Gastrocnemius medialis (tissue), 4 donors: Measurements from ENCODE around the gene PRKACB. TPM values are rescaled to one million over a fixed set of nuclear protein-coding genes. Genes with fewer than 3 reads are reported as not detected.

Source experiments
- ATAC-seq, 2 donors: fragments of 150-250 bp; one replicate each; pipeline ENCODE4 v1.9.1; 2016
- DNase-seq, 2 donors: peaks; one replicate each; pipeline ENCODE4 v3.0.0-alpha.2; 2019
- H3K27ac ChIP-seq, 4 donors: fragments of 200-600 bp; sonication (generic); 1 replicate in 1 of 4; 2 replicates in 3 of 4; pipeline ENCODE4 v1.5.1; 2016 to 2018; ENCODE audit warnings: mild to moderate bottlenecking in 2 of 4, moderate library complexity in 1 of 4
- H3K27me3 ChIP-seq, 3 donors: fragments of 200-600 bp; sonication (generic) in 2 of 3; 1 replicate in 1 of 3; 2 replicates in 2 of 3; pipeline versions ENCODE4 v1.5.1 to v1.6.0; 2016 to 2019; ENCODE audit warnings: mild to moderate bottlenecking in 1 of 3, moderate library complexity in 1 of 3
- H3K36me3 ChIP-seq, 2 donors: fragments of 200-600 bp; sonication (generic) in 1 of 2; one replicate each; pipeline ENCODE4 v1.5.1; 2017 to 2018
- H3K4me1 ChIP-seq, 2 donors: fragments of 200-600 bp; sonication (generic) in 1 of 2; one replicate each; pipeline ENCODE4 v1.5.1; 2016 to 2017; ENCODE audit warnings: mild to moderate bottlenecking in 2 of 2
- H3K4me3 ChIP-seq, 4 donors: fragments of 200-600 bp; sonication (generic) in 3 of 4; 1 replicate in 1 of 4; 2 replicates in 3 of 4; pipeline ENCODE4 v1.5.1; 2016 to 2019; ENCODE audit warnings: mild to moderate bottlenecking in 2 of 4
- H3K9me3 ChIP-seq, 3 donors: fragments of 200-600 bp; sonication (generic) in 2 of 3; 1 replicate in 1 of 3; 2 replicates in 2 of 3; pipeline ENCODE4 v1.5.1; 2016 to 2019
- POLR2A ChIP-seq, 2 donors: fragments of 450-650 bp; IDR thresholded peaks; one replicate each; pipeline ENCODE4 v1.6.1; 2017; ENCODE audit warnings: antibody characterized with exemption in 2 of 2, mild to moderate bottlenecking in 2 of 2, moderate library complexity in 2 of 2
- in situ Hi-C, 4 donors: fragments of 200-750 bp; cut with MboI; loops; one replicate each; pipeline versions ENCODE4 v1.15.0 to v1.8.0; 2017; ENCODE audit warnings: low sequenced_read_pairs in 4 of 4
- intact Hi-C: fragments of 100-400 bp; cut with DNase I; formaldehyde crosslinking; loops from one replicate; pipeline ENCODE4 v1.15.1; 2023; ENCODE audit warnings: low total_unique reads
- total RNA-seq, 4 donors: library from RNA; depleted of rRNA; stranded (reverse); fragments of >200 nt; gene quantifications; one replicate each; pipeline versions ENCODE4 v1.1.0 to v1.2.3, GENCODE V29; 2016
- TF ChIP-seq, protein P1 (sequence below), 5 experiments: fragments of 450-650 bp in 3 of 5; fragments of 200-600 bp in 2 of 5; sonication (generic) in 2 of 5; IDR thresholded peaks in 4 of 5; conservative IDR thresholded peaks in 1 of 5; 1 replicate in 4 of 5; 2 replicates in 1 of 5; pipeline ENCODE4 v1.5.1; 2016 to 2019; ENCODE audit warnings: antibody characterized with exemption in 5 of 5, mild to moderate bottlenecking in 3 of 5, moderate library complexity in 3 of 5

Gene PRKACB
- total RNA-seq, 4 donors from 2014 or later = 4.2 to 12.4 (median 7.0) TPM

- no peaks in the 10 kb centered on the region for H3K36me3 ChIP-seq
- H3K9me3 ChIP-seq = no peaks in the 10 kb centered on the region
- DNase-seq = no peak
- intact Hi-C loops = no loop called here
- no peak overlapping the region for H3K27ac ChIP-seq
- TF ChIP-seq POLR2A (IDR thresholded peaks at IDR 0.05) = no peak
- TF ChIP-seq, protein P1, sequence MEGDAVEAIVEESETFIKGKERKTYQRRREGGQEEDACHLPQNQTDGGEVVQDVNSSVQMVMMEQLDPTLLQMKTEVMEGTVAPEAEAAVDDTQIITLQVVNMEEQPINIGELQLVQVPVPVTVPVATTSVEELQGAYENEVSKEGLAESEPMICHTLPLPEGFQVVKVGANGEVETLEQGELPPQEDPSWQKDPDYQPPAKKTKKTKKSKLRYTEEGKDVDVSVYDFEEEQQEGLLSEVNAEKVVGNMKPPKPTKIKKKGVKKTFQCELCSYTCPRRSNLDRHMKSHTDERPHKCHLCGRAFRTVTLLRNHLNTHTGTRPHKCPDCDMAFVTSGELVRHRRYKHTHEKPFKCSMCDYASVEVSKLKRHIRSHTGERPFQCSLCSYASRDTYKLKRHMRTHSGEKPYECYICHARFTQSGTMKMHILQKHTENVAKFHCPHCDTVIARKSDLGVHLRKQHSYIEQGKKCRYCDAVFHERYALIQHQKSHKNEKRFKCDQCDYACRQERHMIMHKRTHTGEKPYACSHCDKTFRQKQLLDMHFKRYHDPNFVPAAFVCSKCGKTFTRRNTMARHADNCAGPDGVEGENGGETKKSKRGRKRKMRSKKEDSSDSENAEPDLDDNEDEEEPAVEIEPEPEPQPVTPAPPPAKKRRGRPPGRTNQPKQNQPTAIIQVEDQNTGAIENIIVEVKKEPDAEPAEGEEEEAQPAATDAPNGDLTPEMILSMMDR (IDR thresholded peaks at IDR 0.05 in 4 of 5, conservative IDR thresholded peaks at IDR 0.05 in 1 of 5) = no peak
- in situ Hi-C loops = no loop called here
- no peak for ATAC-seq
- H3K27me3 ChIP-seq = no peaks in the 10 kb centered on the region
- no peak overlapping the region for H3K4me3 ChIP-seq
- peaks cover 4 to 6% of the 10 kb centered on the region in 2 donors for H3K4me1 ChIP-seq
Observed at GRCh38 chr1:84170171-84170570, 26.1 kb downstream of the PRKACB start.

- no peak overlapping the region for H3K4me3 ChIP-seq
- H3K27me3 ChIP-seq = no peaks in the 10 kb centered on the region
- TF ChIP-seq POLR2A (IDR thresholded peaks at IDR 0.05) = no peak
- TF ChIP-seq, protein P1 (IDR thresholded peaks at IDR 0.05 in 4 of 5, conservative IDR thresholded peaks at IDR 0.05 in 1 of 5) = no peak
- H3K27ac ChIP-seq = no peak overlapping the region
- no peaks in the 10 kb centered on the region for H3K4me1 ChIP-seq
- no peaks in the 10 kb centered on the region for H3K36me3 ChIP-seq
- DNase-seq (no peak), ATAC-seq (no peak)
- intact Hi-C loops = no loop called here
- H3K9me3 ChIP-seq = no peaks in the 10 kb centered on the region
- in situ Hi-C loops = no loop called here
Observed at GRCh38 chr1:84171481-84171880, 27.4 kb downstream of the PRKACB start.

GRCh38 chr1:84174051-84174556 lies 30.0 kb downstream of the PRKACB start:
- DNase-seq (no peak), ATAC-seq (no peak)
- intact Hi-C loops = no loop called here
- H3K4me1 ChIP-seq = no peaks in the 10 kb centered on the region
- no peak for TF ChIP-seq POLR2A (IDR thresholded peaks at IDR 0.05)
- TF ChIP-seq, protein P1 (IDR thresholded peaks at IDR 0.05 in 4 of 5, conservative IDR thresholded peaks at IDR 0.05 in 1 of 5) = no peak
- in situ Hi-C loops = no loop called here
- no peak overlapping the region for H3K27ac ChIP-seq
- no peaks in the 10 kb centered on the region for H3K27me3 ChIP-seq
- no peak overlapping the region for H3K4me3 ChIP-seq
- no peaks in the 10 kb centered on the region for H3K9me3 ChIP-seq
- no peaks in the 10 kb centered on the region for H3K36me3 ChIP-seq

GRCh38 chr1:84181350-84182005 lies 37.4 kb downstream of the PRKACB start:
- no peaks in the 10 kb centered on the region for H3K36me3 ChIP-seq
- no peaks in the 10 kb centered on the region for H3K4me1 ChIP-seq
- no peaks in the 10 kb centered on the region for H3K9me3 ChIP-seq
- no peak overlapping the region for H3K4me3 ChIP-seq
- in situ Hi-C loops = no loop called here
- ATAC-seq = no peak
- H3K27me3 ChIP-seq = no peaks in the 10 kb centered on the region
- intact Hi-C loops = no loop called here
- no peak for TF ChIP-seq POLR2A (IDR thresholded peaks at IDR 0.05)
- TF ChIP-seq, protein P1 (IDR thresholded peaks at IDR 0.05 in 4 of 5, conservative IDR thresholded peaks at IDR 0.05 in 1 of 5) = no peak
- no peak for DNase-seq
- no peak overlapping the region for H3K27ac ChIP-seq
